LNCaP clone FGC (cell line): ENCODE data around the gene TNFRSF14.

Experiments
- DNase-seq: peaks from one replicate; pipeline ENCODE4 v3.0.0-alpha.2; 2011; ENCODE audit warnings: low read depth
- H3K4me3 ChIP-seq: 2 replicates; pipeline ENCODE4 v1.5.1; 2011; ENCODE audit warnings: mild to moderate bottlenecking, low read depth, low read length, control low read depth
- TF ChIP-seq, protein P1 (sequence below): IDR thresholded peaks from 2 replicates; pipeline ENCODE4 v1.5.1; 2012; ENCODE audit warnings: mild to moderate bottlenecking; ENCODE audit not compliant: control insufficient read depth, insufficient read depth; ENCODE audit errors: extremely low read depth

The TNFRSF14 gene

DNA sequence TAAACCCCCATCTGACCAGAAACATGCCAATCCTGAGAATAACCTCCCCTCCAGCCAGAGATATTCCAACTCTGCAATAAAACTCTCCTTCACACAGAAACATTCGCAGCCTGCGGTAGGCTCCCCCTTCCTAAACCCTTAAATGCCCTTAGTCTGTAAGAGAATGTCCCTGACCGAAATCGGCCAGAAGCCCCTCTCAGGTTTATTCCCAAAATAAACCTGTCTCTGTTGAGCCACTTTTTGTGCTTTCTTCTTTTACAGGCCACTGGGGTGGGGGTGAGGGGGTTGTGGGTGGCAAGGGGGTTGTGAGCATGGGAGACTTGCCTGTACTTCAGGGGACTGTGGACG lies 35.0 kb downstream of the TNFRSF14 start:
- no peak overlapping the region for H3K4me3 ChIP-seq
- no peak for DNase-seq
- TF ChIP-seq, protein P1, sequence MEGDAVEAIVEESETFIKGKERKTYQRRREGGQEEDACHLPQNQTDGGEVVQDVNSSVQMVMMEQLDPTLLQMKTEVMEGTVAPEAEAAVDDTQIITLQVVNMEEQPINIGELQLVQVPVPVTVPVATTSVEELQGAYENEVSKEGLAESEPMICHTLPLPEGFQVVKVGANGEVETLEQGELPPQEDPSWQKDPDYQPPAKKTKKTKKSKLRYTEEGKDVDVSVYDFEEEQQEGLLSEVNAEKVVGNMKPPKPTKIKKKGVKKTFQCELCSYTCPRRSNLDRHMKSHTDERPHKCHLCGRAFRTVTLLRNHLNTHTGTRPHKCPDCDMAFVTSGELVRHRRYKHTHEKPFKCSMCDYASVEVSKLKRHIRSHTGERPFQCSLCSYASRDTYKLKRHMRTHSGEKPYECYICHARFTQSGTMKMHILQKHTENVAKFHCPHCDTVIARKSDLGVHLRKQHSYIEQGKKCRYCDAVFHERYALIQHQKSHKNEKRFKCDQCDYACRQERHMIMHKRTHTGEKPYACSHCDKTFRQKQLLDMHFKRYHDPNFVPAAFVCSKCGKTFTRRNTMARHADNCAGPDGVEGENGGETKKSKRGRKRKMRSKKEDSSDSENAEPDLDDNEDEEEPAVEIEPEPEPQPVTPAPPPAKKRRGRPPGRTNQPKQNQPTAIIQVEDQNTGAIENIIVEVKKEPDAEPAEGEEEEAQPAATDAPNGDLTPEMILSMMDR = no peak

DNA sequence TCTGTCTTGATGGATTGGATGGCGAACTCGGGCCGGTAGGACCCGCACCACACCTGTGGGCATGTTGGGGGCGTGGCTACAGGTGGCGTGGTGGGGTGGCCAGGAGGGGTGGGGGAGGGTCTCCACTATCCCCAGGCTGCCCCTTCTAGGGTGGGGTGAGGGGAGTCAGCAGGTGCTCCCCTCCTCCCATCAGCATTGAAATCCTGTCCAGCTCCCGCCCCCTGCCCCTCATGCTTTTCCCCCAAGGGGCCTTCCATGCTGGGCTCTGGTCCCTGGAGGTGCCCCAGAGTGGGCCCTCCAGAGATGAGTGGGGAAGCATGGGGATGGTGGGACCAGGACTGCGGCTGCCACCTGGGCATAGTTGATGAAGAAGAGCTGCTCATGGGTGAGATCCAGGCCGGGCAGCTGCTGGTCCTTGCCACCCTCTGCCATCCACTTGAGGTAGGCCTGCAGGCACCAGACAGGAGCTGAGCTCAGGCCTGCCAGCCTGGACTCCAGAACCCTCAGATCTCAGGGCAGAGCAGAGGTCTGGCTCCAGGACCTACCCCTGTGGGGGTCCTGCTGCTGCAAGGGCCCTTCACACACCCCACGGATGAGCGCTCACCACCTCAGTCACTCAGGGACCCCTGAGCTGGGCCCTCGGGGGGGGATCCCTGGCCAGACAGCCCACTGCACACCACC lies 35.5 kb downstream of the TNFRSF14 start:
- H3K4me3 ChIP-seq = peak overlapping the region; percentile 48
- TF ChIP-seq, protein P1 = no peak
- DNase-seq = no peak

DNA sequence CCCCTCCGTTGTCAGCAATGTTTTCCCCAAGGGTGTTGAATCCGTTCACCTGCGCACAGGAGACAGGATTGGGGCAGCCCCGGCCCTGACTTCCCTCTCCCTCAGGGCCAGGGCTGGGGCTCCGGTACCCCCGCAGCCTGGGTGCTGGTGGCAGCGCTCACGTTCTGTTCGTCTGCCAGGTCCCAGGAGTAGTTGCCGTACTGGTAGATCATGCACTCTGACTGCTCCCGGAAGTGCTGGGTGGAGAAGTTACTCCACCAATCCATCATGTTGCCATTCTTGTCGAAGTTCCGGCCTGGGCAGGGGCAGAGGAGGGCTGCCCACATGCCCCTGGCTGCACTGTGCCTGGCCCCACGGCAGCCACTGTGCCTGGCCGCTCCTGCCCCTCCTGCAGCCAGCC lies 36.5 kb downstream of the TNFRSF14 start:
- H3K4me3 ChIP-seq = peak overlapping the region; percentile 59
- TF ChIP-seq, protein P1 = no peak
- DNase-seq = peak; percentile 52

DNA sequence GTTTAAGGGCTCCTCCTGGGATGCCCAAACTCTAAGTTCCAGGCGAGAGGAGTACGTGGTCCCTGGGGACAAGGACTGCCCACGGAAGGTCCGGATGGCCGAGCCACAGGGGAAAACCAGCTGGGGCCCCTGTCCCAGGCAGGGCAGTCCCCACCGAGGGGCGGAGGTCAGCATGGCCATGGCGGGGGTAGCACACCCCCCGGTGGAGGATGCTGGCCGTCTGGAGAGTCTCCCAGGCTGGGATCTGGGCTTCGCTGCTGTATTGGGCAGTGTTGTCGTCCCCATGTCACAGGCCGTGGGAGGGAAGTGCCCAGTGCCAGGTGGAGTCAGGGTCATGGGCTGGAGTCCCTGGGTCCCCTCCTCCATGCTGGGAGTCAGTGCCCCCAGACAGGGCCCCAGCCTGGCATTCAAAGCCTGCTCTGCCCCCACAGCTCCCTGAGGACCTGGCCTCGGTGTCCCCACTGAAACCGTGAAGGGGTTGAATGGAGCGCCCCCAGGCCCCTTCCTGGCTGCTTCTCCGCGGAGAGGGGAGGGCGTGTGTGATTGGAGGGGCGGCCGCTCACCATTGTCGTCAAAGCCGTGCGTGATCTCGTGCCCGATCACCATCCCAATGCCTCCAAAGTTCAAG lies 37.2 kb downstream of the TNFRSF14 start:
- TF ChIP-seq, protein P1 = no peak
- H3K4me3 ChIP-seq = no peak overlapping the region
- no peak for DNase-seq

DNA sequence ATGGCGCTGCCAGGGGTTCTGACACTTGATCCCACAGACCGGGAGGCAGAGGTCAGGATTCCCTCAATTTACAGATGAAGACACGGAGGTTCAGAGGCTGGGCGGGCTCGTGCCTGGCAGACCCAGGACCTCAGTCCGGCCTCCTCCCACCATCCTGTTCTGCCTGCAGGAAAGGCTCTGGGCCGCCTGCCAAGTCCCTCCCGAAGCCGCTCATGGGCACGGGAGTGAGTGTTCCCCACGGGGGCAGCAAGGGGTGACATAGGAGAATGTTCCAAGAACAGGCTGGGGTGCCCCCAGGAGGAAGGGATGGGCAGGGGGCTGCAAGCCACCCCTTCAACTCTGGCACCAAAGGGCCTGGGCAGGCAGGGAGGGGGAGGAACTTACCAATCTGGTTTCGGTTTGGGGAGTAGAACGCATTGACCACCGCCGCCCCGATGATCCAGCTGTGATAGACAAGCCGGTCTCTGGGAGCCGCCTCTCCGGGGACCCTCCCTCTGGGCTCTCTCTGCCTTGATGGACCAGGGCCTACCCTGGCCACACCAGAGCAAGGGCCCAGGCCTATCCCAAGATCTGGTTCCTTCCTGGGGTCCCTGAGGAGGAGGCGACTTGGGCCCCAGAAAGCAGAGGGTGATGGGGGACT lies 38.0 kb downstream of the TNFRSF14 start:
- TF ChIP-seq, protein P1 = no peak
- no peak overlapping the region for H3K4me3 ChIP-seq
- DNase-seq = no peak

DNA sequence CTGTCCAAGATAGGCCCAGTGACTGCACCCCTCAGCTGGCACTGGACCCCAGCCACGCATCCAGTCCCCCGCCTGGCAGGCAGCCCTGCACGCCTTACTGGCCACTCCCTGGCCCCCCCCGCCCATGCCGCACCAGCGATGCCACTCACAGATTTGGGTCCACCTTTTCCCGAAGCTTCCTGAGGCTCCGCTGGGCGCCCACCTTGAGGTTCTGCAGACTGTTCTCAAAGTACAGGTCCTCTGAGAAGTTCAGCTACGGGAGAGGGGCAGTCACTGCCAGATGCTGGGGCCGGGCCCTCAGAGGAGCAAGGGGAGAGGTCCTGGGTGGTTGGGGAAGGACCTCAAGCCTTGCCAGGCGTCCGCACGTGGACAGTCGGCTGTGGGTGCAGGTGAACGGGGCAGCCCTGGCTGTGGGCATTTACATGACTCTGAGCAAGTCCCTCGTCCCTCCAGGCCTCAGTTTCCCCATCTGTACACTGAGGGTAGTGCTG lies 38.5 kb downstream of the TNFRSF14 start:
- DNase-seq = no peak
- no peak overlapping the region for H3K4me3 ChIP-seq
- TF ChIP-seq, protein P1 = no peak
